ENCODE results near the gene PYDC2.

DNA sequence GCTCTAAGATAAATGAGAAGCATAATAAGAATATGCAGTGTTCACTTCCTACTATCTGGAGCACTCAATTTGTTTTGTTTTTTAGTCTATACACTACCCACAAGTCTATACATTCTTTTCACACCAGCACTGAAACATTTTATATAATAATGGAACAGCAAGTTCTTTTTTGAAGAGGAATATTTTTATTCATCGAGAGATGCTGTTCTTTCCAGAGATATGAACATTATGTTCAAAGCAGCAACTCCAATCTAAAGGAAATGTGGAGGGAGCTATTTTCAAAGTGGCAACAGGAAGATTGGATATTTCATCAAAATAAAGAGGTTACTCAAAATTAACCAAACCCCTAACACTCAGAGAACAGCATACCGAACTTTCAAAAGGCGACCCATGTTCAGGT, 16.4 kb upstream of the PYDC2 start:
- TF ChIP-seq, protein P1, sequence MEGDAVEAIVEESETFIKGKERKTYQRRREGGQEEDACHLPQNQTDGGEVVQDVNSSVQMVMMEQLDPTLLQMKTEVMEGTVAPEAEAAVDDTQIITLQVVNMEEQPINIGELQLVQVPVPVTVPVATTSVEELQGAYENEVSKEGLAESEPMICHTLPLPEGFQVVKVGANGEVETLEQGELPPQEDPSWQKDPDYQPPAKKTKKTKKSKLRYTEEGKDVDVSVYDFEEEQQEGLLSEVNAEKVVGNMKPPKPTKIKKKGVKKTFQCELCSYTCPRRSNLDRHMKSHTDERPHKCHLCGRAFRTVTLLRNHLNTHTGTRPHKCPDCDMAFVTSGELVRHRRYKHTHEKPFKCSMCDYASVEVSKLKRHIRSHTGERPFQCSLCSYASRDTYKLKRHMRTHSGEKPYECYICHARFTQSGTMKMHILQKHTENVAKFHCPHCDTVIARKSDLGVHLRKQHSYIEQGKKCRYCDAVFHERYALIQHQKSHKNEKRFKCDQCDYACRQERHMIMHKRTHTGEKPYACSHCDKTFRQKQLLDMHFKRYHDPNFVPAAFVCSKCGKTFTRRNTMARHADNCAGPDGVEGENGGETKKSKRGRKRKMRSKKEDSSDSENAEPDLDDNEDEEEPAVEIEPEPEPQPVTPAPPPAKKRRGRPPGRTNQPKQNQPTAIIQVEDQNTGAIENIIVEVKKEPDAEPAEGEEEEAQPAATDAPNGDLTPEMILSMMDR (IDR thresholded peaks at IDR 0.05; ENCODE audit: insufficient read depth, low read length): no peak
- TF ChIP-seq POLR2AphosphoS5 (IDR thresholded peaks at IDR 0.05; ENCODE audit: low read depth): no peak
- TF ChIP-seq GABPA (IDR thresholded peaks at IDR 0.05; ENCODE audit: low read depth): no peak
- TF ChIP-seq, protein P2, sequence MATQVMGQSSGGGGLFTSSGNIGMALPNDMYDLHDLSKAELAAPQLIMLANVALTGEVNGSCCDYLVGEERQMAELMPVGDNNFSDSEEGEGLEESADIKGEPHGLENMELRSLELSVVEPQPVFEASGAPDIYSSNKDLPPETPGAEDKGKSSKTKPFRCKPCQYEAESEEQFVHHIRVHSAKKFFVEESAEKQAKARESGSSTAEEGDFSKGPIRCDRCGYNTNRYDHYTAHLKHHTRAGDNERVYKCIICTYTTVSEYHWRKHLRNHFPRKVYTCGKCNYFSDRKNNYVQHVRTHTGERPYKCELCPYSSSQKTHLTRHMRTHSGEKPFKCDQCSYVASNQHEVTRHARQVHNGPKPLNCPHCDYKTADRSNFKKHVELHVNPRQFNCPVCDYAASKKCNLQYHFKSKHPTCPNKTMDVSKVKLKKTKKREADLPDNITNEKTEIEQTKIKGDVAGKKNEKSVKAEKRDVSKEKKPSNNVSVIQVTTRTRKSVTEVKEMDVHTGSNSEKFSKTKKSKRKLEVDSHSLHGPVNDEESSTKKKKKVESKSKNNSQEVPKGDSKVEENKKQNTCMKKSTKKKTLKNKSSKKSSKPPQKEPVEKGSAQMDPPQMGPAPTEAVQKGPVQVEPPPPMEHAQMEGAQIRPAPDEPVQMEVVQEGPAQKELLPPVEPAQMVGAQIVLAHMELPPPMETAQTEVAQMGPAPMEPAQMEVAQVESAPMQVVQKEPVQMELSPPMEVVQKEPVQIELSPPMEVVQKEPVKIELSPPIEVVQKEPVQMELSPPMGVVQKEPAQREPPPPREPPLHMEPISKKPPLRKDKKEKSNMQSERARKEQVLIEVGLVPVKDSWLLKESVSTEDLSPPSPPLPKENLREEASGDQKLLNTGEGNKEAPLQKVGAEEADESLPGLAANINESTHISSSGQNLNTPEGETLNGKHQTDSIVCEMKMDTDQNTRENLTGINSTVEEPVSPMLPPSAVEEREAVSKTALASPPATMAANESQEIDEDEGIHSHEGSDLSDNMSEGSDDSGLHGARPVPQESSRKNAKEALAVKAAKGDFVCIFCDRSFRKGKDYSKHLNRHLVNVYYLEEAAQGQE (IDR thresholded peaks at IDR 0.05; ENCODE audit: insufficient replicate concordance, low read depth): no peak

All from HL-60 (cell line).